ENCODE data around the gene GNAS.

The GNAS gene

DNA sequence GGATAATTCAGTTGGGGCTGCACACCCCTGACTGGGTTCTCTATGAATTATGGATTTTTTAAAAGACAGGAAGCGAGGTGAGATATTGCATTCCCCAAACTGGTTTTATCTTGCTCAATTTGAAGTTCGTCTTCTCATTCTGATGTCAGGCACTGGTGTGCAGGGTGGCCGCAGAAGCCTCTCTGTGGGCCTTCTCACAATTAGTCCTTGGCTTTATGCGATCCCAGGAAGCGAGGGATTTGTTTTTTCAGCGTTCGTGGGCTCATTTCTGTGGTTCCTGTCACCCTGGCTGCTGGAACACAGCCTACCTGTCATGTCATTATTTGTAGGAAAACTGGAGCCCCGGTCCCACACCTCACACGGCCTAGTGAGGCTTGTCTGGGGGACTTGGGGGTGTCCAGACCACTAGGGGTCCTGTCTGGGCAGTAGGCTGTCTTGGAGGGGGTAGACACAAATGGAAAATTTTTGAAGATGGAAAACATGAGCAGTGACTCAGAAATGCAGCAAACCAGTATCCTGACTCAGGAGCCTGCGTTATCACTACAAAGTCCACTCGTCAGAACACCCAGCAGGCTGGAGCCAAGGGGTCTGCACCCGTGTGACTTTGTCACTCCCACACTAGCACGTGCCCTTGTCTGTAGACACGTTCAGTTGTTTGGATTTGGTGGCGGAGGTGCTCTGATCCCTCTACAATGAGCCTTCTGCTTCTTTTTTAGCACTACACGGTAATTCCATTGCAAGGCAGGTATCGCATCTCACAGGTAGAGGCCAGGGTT, 44.1 kb upstream of the GNAS start:
- H3K27me3 ChIP-seq (ENCODE audit: insufficient read depth, low read length, poor library complexity, severe bottlenecking), result no peaks in the 10 kb centered on the region
- TF ChIP-seq, protein P1, sequence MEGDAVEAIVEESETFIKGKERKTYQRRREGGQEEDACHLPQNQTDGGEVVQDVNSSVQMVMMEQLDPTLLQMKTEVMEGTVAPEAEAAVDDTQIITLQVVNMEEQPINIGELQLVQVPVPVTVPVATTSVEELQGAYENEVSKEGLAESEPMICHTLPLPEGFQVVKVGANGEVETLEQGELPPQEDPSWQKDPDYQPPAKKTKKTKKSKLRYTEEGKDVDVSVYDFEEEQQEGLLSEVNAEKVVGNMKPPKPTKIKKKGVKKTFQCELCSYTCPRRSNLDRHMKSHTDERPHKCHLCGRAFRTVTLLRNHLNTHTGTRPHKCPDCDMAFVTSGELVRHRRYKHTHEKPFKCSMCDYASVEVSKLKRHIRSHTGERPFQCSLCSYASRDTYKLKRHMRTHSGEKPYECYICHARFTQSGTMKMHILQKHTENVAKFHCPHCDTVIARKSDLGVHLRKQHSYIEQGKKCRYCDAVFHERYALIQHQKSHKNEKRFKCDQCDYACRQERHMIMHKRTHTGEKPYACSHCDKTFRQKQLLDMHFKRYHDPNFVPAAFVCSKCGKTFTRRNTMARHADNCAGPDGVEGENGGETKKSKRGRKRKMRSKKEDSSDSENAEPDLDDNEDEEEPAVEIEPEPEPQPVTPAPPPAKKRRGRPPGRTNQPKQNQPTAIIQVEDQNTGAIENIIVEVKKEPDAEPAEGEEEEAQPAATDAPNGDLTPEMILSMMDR (conservative IDR thresholded peaks at IDR 0.05; ENCODE audit: low read length), result no peak
- no peak for TF ChIP-seq EZH2phosphoT487 (IDR thresholded peaks at IDR 0.05; ENCODE audit: borderline replicate concordance)

DNA sequence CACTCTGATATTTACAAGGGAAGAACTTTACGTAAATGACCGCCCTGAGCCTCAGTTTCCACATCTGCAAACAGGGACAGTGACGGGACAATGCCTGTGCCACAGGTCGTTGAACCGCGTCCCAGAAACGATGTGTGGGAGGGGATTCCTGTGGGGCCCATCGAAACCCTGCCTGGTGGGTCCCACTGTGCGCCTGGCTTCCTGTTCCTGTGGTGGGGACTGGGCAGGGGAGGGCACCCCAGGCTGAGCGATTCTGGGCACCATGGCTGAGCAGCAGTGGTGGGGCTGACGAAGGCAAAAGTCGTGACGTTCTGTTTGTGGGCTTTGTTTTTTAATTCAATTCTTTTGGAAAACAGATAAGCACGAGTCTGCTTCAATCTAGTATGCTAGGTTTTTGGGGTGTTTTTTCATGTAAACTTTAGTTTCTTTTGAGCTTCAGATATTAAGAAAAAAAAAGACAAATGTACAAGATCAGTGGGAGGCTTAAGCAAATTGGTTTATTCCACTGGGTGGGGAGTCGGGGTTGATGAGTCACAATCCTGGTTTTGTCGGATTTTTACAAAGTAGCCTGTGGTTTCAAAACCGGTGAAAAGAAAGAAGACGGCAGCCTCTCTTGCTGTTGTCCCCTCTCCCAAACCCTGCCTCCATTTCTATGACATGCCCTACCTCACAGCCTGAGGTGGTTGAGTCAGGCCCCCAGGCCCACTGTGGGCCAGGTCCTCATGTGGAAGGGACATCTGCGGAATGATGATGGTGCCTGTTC, 42.2 kb upstream of the GNAS start:
- no peaks in the 10 kb centered on the region for H3K9me3 ChIP-seq (ENCODE audit: insufficient read depth, low read depth, low read length)
- no peak overlapping the region for H2AFZ ChIP-seq (ENCODE audit: low read length)
- H3K4me1 ChIP-seq (ENCODE audit: insufficient read depth, low read length, poor library complexity, severe bottlenecking), result no peaks in the 10 kb centered on the region
- TF ChIP-seq EZH2phosphoT487 (IDR thresholded peaks at IDR 0.05; ENCODE audit: borderline replicate concordance), result no peak
- TF ChIP-seq, protein P1 (conservative IDR thresholded peaks at IDR 0.05; ENCODE audit: low read length), result no peak
- H3K27me3 ChIP-seq (ENCODE audit: insufficient read depth, low read length, poor library complexity, severe bottlenecking), result no peaks in the 10 kb centered on the region
- no peaks in the 10 kb centered on the region for H3F3A ChIP-seq (ENCODE audit: low read depth)
- H3K9ac ChIP-seq (ENCODE audit: low read depth, low read length, poor library complexity, severe bottlenecking), result no peak overlapping the region
- H3K4me3 ChIP-seq (ENCODE audit: low read length, poor library complexity, severe bottlenecking), result no peak overlapping the region
- no peaks in the 10 kb centered on the region for H3K9me2 ChIP-seq (replicated peaks; ENCODE audit: low read depth, low read length)
- H4K20me1 ChIP-seq (ENCODE audit: insufficient read depth, low read length, poor library complexity, severe bottlenecking), result no peaks in the 10 kb centered on the region
- no peaks in the 10 kb centered on the region for H3K36me3 ChIP-seq (ENCODE audit: insufficient read depth, low read length)
- no peaks in the 10 kb centered on the region for H3K79me2 ChIP-seq (ENCODE audit: insufficient read depth, low read length)
- H3K4me2 ChIP-seq (ENCODE audit: low read depth, low read length, poor library complexity, severe bottlenecking), result no peak overlapping the region

More for the DNA sequence above, 44.1 kb upstream of the GNAS start:
- Histone ChIP-seq H2AFZ (ENCODE audit: low read length) (no peak overlapping the region), H3K9me3 (ENCODE audit: insufficient read depth, low read depth, low read length) (no peaks in the 10 kb centered on the region), H3K4me3 (ENCODE audit: low read length, poor library complexity, severe bottlenecking) (no peak overlapping the region), H3K9ac (ENCODE audit: low read depth, low read length, poor library complexity, severe bottlenecking) (no peak overlapping the region), H3F3A (ENCODE audit: low read depth) (no peaks in the 10 kb centered on the region), H3K36me3 (ENCODE audit: insufficient read depth, low read length) (no peaks in the 10 kb centered on the region), H3K4me1 (ENCODE audit: insufficient read depth, low read length, poor library complexity, severe bottlenecking) (no peaks in the 10 kb centered on the region), H3K4me2 (ENCODE audit: low read depth, low read length, poor library complexity, severe bottlenecking) (no peak overlapping the region), H3K79me2 (ENCODE audit: insufficient read depth, low read length) (no peaks in the 10 kb centered on the region), H3K9me2 (replicated peaks; ENCODE audit: low read depth, low read length) (no peaks in the 10 kb centered on the region), H4K20me1 (ENCODE audit: insufficient read depth, low read length, poor library complexity, severe bottlenecking) (no peaks in the 10 kb centered on the region)

DNA sequence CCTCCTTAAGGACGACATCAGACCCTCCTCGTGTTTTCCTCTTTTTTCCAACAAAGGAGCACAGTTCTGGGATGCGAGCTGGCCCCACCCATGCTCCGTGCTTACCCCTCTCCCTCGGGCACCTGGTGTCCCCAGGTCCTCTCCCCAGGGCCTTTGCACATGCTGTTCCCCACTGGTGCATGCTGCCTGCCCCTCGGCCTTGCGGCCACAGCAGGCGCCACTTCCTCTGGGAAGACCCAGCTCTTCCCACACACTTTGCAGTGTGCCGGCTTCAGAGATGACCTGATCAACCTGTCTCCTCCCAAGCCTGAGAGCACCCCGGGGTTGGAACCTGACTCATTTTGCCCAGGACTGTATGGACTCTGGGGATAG, 41.7 kb upstream of the GNAS start:
- TF ChIP-seq, protein P1 (conservative IDR thresholded peaks at IDR 0.05; ENCODE audit: low read length), result no peak
- no peak for TF ChIP-seq EZH2phosphoT487 (IDR thresholded peaks at IDR 0.05; ENCODE audit: borderline replicate concordance)
- H3K27me3 ChIP-seq (ENCODE audit: insufficient read depth, low read length, poor library complexity, severe bottlenecking), result no peaks in the 10 kb centered on the region
- H3K4me3 ChIP-seq (ENCODE audit: low read length, poor library complexity, severe bottlenecking), result no peak overlapping the region

More for the DNA sequence above, 41.7 kb upstream of the GNAS start:
- H3K4me2 ChIP-seq (ENCODE audit: low read depth, low read length, poor library complexity, severe bottlenecking), result no peak overlapping the region
- no peak overlapping the region for H2AFZ ChIP-seq (ENCODE audit: low read length)
- no peaks in the 10 kb centered on the region for H4K20me1 ChIP-seq (ENCODE audit: insufficient read depth, low read length, poor library complexity, severe bottlenecking)
- H3K9me3 ChIP-seq (ENCODE audit: insufficient read depth, low read depth, low read length), result no peaks in the 10 kb centered on the region
- no peaks in the 10 kb centered on the region for H3K9me2 ChIP-seq (replicated peaks; ENCODE audit: low read depth, low read length)
- peaks cover 4% of the 10 kb centered on the region for H3K4me1 ChIP-seq (ENCODE audit: insufficient read depth, low read length, poor library complexity, severe bottlenecking)
- no peak overlapping the region for H3K9ac ChIP-seq (ENCODE audit: low read depth, low read length, poor library complexity, severe bottlenecking)
- H3K36me3 ChIP-seq (ENCODE audit: insufficient read depth, low read length), result no peaks in the 10 kb centered on the region
- no peaks in the 10 kb centered on the region for H3F3A ChIP-seq (ENCODE audit: low read depth)
- no peaks in the 10 kb centered on the region for H3K79me2 ChIP-seq (ENCODE audit: insufficient read depth, low read length)
